NCI-H69 (cell line): ENCODE data around the gene OBSCN.

Experiments
- DNase-seq: peaks from one replicate; lab custom pipeline; 2025; lab: John Stamatoyannopoulos, UW

The OBSCN gene

GRCh38 chr1:228358764-228359612 lies 151.1 kb downstream of the OBSCN start:
- DNase-seq, result no peak

GRCh38 chr1:228359613-228360532 lies 152.0 kb downstream of the OBSCN start:
- no peak for DNase-seq

- DNase-seq, result no peak
Measured at GRCh38 chr1:228360533-228361313, 152.9 kb downstream of the OBSCN start.

GRCh38 chr1:228361314-228362140 lies 153.7 kb downstream of the OBSCN start:
- DNase-seq, result no peak

- no peak for DNase-seq
Measured at GRCh38 chr1:228362141-228362883, 154.5 kb downstream of the OBSCN start.

- no peak for DNase-seq
Measured at GRCh38 chr1:228362884-228363450, 155.1 kb downstream of the OBSCN start.

- DNase-seq, result no peak
Measured at GRCh38 chr1:228363686-228364067, 155.8 kb downstream of the OBSCN start.

- no peak for DNase-seq
Measured at GRCh38 chr1:228364068-228364705, 156.3 kb downstream of the OBSCN start.

- no peak for DNase-seq
Measured at GRCh38 chr1:228364706-228365213, 156.9 kb downstream of the OBSCN start.

GRCh38 chr1:228365271-228366061 lies 157.6 kb downstream of the OBSCN start:
- DNase-seq, result no peak

- no peak for DNase-seq
Measured at GRCh38 chr1:228366062-228366865, 158.4 kb downstream of the OBSCN start.

GRCh38 chr1:228366866-228367741 lies 159.3 kb downstream of the OBSCN start:
- peak; percentile 18 for DNase-seq

GRCh38 chr1:228367798-228368791 lies 160.3 kb downstream of the OBSCN start:
- DNase-seq, result no peak

- no peak for DNase-seq
Measured at GRCh38 chr1:228368801-228369607, 161.2 kb downstream of the OBSCN start.
